Ascending aorta (tissue), 2 donors: ENCODE results near the gene MAPK4. TPM values are rescaled to one million over a fixed set of nuclear protein-coding genes. Genes with fewer than 3 reads are reported as not detected.

Source experiments
- DNase-seq, 2 donors: peaks; one replicate each; pipeline ENCODE4 v3.0.0-alpha.2; 2019; ENCODE audit warnings: low spot score in 2 of 2
- H3K27ac ChIP-seq, 2 donors: fragments of 200-600 bp; sonication (generic); one replicate each; pipeline ENCODE4 v1.5.1; 2016 to 2017; ENCODE audit warnings: mild to moderate bottlenecking in 1 of 2
- H3K27me3 ChIP-seq: fragments of 200-600 bp; sonication (generic); one replicate; pipeline ENCODE4 v1.5.1; 2017
- H3K36me3 ChIP-seq, 2 donors: fragments of 200-600 bp; sonication (generic); one replicate each; pipeline ENCODE4 v1.5.1; 2016
- H3K4me1 ChIP-seq, 2 donors: fragments of 200-600 bp; sonication (generic); one replicate each; pipeline ENCODE4 v1.5.1; 2016 to 2017; ENCODE audit warnings: mild to moderate bottlenecking in 1 of 2
- H3K4me3 ChIP-seq, 2 donors: fragments of 200-600 bp; sonication (generic); one replicate each; pipeline ENCODE4 v1.5.1; 2016 to 2017; ENCODE audit warnings: mild to moderate bottlenecking in 1 of 2
- H3K9me3 ChIP-seq, 2 donors: fragments of 200-600 bp; sonication (generic); one replicate each; pipeline ENCODE4 v1.5.1; 2016
- CTCF ChIP-seq, 3 experiments: fragments of 200-600 bp in 2 of 3; fragments of 450-650 bp in 1 of 3; sonication (generic) in 2 of 3; IDR thresholded peaks; one replicate each; pipeline ENCODE4 v1.5.1; 2016 to 2019; ENCODE audit warnings: antibody characterized with exemption in 3 of 3, mild to moderate bottlenecking in 1 of 3, moderate library complexity in 1 of 3
- intact Hi-C: fragments of 100-400 bp; cut with DNase I; formaldehyde crosslinking; loops from one replicate; pipeline ENCODE4 v1.15.1; 2023
- total RNA-seq: library from RNA; depleted of rRNA; stranded (reverse); fragments of >200 nt; gene quantifications from one replicate; pipeline ENCODE4 v1.1.0, GENCODE V29; 2016

Gene MAPK4
- total RNA-seq, 1 donor from 2014 or later, result 1.2 TPM

DNA sequence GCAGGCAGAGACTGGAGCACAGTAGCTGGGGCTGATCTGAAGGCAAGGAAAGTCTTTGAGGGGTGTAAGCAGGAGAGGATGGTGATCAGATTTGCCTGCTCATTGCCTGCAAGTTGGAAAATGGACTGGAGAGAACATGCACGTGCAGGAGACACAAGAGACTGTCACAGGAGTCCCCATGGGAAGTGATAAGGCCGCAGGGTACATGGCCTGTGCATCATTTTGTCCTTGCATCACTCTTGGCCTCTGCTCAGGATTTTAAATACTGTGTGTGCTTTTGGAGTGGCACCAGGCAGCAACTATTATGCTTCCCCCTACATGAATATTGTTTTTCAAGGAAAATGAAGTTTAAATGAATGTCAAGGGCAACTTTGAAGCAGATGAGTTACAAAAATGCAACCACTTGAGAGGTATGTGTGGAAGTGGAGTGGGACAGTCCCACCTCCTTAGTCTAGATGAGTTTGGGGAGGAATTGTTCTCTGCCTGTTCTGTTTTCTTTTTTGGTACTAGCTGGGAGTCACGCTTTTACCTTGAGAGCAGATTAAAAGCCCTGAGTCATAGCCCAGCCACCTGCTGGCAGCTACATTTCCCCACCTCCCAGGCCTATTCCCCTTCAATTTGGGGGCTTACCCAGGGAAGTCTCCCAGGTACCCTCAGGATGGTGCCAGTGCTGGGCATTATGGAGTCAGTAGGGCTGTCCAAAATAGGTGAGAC is 19.3 kb downstream of the MAPK4 start:
- H3K36me3 ChIP-seq, result no peaks in the 10 kb centered on the region
- no peaks in the 10 kb centered on the region for H3K4me1 ChIP-seq
- no peak overlapping the region for H3K4me3 ChIP-seq
- H3K27ac ChIP-seq, result no peak overlapping the region
- H3K9me3 ChIP-seq, result no peaks in the 10 kb centered on the region
- intact Hi-C loops, result no loop called here
- DNase-seq, result no peak
- TF ChIP-seq CTCF (IDR thresholded peaks at IDR 0.05), result no peak
- H3K27me3 ChIP-seq, result no peaks in the 10 kb centered on the region

GRCh38 chr18:50581517-50581916 is 21.6 kb downstream of the MAPK4 start:
- intact Hi-C loops, result no loop called here
- no peak for DNase-seq
- TF ChIP-seq CTCF (IDR thresholded peaks at IDR 0.05), result no peak

DNA sequence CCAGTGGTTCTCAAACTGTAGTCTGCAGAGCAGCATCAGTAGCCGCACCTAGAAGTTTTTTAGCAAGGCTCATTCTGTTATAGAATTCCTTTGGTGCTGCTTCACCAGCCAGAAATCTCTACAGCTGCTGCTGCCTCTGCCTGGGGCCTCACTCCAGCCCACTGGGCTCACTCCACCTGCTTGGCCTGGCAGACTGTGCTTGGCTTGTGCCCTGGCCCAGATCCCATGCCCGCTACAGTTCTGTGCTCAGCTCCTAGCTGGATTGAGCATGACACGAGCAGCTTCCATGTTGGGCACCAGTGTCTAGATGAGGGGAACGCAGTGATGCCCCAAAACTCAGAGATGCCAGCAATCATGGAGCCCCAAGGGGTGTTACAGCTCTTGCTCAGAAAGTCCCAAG is 22.6 kb downstream of the MAPK4 start:
- Histone ChIP-seq H3K27me3 (no peaks in the 10 kb centered on the region), H3K27ac (no peak overlapping the region), H3K36me3 (no peaks in the 10 kb centered on the region), H3K4me3 (no peak overlapping the region), H3K4me1 (no peaks in the 10 kb centered on the region), H3K9me3 (no peaks in the 10 kb centered on the region)
- no peak for TF ChIP-seq CTCF (IDR thresholded peaks at IDR 0.05)
- no peak for DNase-seq
- intact Hi-C loops, result no loop called here

More at GRCh38 chr18:50581517-50581916, 21.6 kb downstream of the MAPK4 start:
- Histone ChIP-seq H3K27me3 (no peaks in the 10 kb centered on the region), H3K36me3 (no peaks in the 10 kb centered on the region), H3K4me1 (no peaks in the 10 kb centered on the region), H3K4me3 (no peak overlapping the region), H3K9me3 (no peaks in the 10 kb centered on the region), H3K27ac (no peak overlapping the region)

DNA sequence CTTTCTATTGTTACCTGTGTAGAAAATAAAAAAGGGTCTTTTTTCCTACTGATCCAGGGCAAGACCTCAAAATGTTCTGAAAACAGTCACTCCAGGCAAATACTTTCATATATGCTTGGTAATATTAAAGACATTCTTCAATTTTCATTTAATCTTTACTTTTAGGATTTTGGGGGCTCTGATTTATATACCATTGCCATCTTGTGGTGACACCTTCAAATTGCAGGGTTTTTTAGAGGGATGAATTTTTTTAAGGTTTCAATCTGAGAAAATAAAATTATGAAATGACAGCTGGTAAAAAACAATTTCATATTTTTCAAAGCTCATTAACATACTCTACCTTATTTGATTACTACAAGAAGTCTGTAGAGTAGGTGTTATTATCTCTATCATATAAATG is 26.8 kb downstream of the MAPK4 start:
- no peaks in the 10 kb centered on the region for H3K4me1 ChIP-seq
- no peaks in the 10 kb centered on the region for H3K27me3 ChIP-seq
- no peak for DNase-seq
- H3K36me3 ChIP-seq, result no peaks in the 10 kb centered on the region
- H3K9me3 ChIP-seq, result no peaks in the 10 kb centered on the region
- TF ChIP-seq CTCF (IDR thresholded peaks at IDR 0.05), result peak in 1 of 3 experiments; percentile 18
- H3K4me3 ChIP-seq, result no peak overlapping the region
- intact Hi-C loops, result no loop called here
- no peak overlapping the region for H3K27ac ChIP-seq

DNA sequence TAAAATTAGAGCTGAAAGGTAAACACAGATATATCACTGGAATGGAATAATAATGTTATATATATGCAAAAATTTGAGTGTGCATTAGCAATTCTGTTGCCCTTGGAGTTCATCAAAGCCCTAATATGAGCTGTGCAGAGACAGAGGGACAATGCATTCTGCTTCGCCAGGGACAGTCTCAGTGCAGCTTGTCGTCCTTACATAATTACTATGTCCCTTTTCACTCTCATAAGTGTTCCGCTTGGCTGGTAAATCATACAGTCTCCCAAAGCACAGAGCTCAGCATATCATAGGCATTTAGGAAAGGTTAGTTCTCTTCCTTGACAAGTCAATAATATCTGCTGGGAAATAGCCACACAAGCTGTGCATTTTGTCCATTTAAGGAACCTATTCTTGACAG is 30.7 kb downstream of the MAPK4 start:
- H3K4me1 ChIP-seq, result no peaks in the 10 kb centered on the region
- no peak for DNase-seq
- H3K27ac ChIP-seq, result no peak overlapping the region
- H3K36me3 ChIP-seq, result no peaks in the 10 kb centered on the region
- H3K4me3 ChIP-seq, result no peak overlapping the region
- H3K27me3 ChIP-seq, result no peaks in the 10 kb centered on the region
- peaks cover 0 to 7% of the 10 kb centered on the region in 2 donors for H3K9me3 ChIP-seq
- intact Hi-C loops, result no loop called here
- no peak for TF ChIP-seq CTCF (IDR thresholded peaks at IDR 0.05)
